IPS DF 4.7 (cell line): ENCODE measurements around the gene KCNQ5.

ENCODE experiments used
- DNase-seq: peaks from one replicate; pipeline ENCODE4 v3.0.0-alpha.2; 2013; ENCODE audit warnings: low spot score; ENCODE audit errors: extremely low read depth

Gene KCNQ5

DNA sequence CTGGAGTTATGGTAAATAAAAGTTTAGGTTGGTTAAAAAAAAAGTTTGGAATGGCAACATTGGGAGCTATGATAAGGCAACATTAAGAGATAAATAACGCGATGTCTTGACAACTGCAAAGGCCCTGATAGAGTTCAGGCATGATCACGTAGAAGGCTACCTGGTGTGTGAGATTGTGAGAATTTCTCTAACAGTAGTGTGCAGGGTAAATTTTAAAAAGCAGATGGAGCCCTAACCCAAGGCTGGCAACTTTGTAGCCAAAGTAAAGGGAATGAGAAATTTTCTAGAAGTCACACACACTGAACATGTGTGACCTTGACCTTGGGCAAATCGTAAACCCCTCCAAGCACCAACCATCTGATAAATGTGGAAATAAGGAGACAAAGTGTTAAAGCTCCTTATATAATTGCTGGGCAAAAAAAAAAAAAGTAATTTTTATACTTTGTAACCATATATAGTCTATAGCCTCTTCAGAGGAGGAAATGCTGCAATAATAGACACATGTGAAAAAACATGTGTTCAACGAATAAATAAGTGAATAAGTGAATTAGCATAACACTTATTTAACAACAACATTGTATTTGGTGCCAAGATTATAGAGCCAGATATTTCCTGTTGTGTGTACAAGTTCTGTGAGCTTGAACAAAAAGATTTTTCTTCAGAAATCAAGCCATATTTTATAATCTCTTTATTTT lies 18.2 kb downstream of the KCNQ5 start:
- no peak for DNase-seq

GRCh38 chr6:72640615-72640930 lies 18.7 kb downstream of the KCNQ5 start:
- no peak for DNase-seq

DNA sequence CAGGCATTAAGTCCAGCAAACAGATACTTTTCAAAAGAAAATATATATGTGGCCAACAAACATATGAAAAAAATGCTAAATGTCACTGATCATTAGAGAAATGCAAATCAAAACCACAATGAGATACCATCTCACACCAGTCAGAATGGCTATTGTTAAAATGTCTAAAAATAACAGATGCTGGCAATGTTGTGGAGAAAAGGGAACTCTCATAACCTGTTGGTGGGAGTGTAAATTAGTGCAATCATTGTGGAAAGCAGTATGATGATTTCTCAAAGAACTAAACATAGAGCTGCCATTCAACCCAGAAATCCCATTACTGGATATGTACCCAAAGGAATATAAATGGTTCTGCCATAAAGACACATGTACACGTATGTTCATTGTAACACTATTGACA lies 20.6 kb downstream of the KCNQ5 start:
- DNase-seq = no peak

- DNase-seq = no peak
These were observed 21.4 kb downstream of the KCNQ5 start for GRCh38 chr6:72643214-72643613.

DNA sequence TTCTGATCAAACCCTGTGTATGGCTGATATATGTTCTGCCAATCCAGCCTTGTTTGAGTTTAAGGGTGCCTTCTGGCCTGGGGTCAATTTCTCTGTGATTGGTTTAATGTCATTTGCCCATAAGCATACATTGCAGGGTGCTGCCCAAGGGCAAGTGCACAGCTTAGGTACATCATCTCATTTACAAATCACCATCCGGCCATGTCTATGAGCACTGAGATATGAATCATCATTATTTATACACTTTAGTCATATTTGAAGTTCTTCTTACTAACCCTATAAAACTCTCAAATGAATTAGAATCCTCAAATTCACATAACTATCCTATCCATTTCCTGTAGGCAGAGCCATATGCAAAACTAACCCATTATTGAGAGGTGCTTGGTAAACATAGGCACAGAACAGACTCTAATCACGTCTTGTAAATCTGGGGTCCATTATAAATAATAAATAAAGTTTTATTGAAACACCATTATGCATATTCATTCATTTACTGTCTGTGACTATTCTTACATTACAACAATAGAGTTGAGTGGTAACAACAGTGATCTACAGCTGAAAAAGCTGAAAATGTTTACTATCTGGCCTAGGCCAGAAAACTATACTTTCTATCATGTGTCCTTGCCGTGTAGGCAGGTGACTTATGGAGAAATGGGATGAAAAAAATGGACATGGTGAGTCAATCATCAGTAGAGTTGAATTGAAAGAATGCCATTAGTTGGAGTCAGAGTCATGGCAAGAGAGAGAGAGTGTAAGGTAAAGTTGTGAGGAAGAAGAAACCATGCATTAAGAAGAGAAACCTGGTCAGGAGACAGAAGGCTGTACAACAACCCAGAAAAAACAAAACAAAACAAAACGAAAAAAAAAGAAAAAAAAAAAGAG lies 25.0 kb downstream of the KCNQ5 start:
- DNase-seq = no peak

- DNase-seq = no peak
These were observed 25.6 kb downstream of the KCNQ5 start for GRCh38 chr6:72647489-72647888.

DNA sequence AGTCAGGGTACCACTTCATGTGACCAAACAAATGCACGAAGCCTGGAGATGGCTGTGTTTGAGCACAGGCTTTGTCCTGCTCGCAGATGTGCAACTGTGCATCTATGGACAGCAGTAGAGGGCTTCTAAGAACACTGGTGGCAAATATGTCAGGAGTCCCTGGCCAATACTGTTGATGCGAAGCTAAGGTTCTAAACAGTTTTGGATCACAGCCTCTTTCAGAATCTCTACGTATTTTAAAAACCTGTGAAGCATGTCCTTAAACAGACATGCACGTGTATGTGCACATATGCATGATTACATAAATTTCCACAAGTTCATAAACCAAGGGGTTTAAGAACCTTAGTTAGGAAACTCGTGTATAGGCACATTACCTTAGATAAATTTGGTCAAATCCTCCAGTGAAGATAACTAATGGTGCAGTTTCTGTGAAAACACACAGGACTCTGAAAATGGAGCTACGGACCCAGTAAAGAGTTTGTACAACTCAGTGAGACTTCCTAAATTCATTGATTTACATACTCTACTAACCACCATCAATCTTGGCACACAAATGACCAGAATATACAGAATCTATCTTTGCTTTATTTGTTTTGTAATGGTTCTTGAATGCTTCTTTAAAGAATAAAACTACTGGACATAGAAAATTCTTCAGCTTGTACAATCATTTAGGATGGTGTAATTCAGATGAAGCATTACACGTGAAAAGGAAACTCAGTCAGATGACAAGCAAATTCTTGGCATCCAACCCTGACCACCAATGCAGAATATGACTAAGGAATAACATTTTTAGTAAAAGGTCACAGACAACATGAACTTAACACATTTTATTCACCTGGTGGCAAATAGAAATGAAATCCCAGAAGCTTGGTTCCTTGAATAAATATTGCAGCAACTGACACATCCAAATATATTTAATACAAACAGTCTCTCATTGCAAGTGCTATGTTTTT lies 27.4 kb downstream of the KCNQ5 start:
- DNase-seq = no peak

DNA sequence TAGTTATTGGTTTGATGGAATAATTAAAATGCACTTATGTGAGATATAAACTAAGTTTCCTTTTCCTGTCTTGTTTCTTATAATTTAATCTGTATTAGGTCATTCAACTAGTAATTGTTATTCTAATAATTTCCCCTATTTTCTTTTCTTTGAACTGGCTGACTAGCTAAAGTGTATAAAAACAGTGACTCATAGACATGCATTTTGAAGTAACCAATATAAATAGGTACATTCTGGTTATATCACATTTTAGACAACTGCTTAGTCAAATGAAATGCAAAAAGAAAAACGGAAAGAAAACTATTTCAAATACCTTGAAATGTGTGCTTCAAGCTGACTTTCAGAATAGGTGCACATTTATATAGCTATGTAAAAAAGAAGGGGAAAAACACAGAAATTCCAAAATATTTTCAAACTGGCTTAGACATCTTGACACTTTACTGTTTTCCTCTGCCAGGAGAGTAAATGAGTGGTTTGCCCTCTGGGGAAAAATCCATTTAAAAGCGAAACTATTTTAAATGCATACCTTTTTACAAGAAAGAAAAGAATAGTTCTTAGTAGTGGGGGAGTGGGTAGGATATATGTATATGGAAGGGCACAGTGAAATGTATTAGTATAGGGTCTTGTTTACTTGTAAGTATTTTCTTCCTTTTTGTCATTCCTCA lies 28.3 kb downstream of the KCNQ5 start:
- DNase-seq = no peak

GRCh38 chr6:72651174-72651573 lies 29.3 kb downstream of the KCNQ5 start:
- DNase-seq = no peak

DNA sequence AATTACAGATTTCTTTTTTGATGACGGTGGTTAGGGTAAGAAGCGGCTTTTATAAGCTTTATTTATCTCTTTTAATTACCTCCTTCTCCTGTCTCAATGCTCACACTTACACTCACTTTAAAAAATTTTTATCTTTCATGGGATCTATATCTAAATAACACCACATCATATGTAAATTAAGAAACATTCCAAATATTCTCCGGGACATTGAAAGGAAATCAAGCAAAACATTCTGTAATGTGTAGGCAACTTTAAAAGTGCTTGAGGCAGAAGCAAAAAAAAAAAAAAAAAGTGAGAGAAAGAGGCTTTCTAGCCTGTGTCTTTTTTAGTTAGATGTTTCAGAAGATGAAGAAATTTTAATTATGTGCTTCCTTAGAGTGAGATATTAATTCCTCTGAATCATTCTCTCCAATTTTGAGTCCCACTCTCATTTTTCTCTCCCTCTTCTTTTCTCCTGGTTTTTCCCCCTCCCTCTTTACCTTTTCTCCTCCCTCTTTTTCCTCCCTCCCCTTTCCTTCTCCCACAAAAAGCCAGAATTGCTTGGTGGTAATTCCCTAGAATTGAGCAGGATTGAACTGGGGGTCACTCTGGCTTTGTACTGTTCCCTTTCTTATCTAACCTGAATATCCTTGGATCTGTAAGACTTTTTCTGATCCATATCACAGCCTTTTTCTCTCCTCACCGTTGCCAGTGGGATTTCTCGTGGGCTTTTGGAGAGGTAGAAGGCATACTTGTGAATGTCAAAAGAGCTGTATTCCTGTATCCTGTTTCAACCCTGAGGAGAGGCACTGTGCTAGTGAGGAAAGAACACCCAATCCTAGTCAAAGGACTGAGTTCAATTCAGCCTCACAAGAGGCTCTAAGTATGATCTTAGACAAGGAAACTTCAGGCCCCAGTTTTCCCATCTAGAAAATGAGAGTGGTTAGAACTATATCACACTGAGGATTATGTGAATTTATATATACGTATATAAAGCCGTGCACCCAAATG lies 30.4 kb downstream of the KCNQ5 start:
- DNase-seq = no peak

DNA sequence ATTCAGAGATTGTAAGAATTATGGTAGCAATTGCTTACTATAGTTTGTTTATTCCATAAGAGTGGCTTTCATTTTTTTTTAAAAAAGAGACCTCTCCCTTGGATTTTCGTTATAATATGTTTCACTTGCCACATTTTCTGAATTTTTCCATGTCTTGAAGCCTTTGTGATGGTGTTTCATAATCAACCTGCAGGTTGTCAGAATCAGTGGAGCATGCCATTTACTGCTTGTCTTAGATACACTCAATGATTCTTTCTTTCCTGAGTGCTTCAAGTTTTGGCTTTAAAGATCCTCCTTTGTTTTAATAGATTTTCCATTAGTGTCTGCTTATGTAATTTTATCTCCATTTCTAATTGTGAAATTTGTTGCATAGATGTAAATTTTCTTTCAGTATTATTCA lies 31.2 kb downstream of the KCNQ5 start:
- no peak for DNase-seq

- DNase-seq = no peak
These were observed 32.3 kb downstream of the KCNQ5 start for GRCh38 chr6:72654071-72654621.

- DNase-seq = no peak
These were observed 35.7 kb downstream of the KCNQ5 start for GRCh38 chr6:72657407-72658197.

GRCh38 chr6:72659754-72660153 lies 37.9 kb downstream of the KCNQ5 start:
- no peak for DNase-seq

GRCh38 chr6:72661411-72661810 lies 39.5 kb downstream of the KCNQ5 start:
- DNase-seq = no peak

DNA sequence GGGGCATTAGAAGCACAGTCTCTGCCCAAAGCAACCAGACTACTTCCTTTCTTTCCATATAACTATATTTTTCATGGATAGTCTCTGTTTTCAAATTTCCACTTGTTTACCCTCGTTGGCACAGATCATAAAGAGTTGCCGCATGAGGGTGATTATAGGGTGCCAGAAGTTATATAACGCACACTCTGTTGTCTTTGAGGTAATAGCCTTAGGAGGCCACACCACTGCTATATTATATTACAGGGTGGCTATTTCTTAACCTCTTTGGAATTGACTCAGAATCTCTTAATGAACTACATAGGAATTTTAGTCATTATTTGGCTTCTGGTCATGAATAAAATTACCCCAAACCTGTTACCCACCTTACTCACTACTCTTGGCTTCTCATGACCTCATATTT lies 43.7 kb downstream of the KCNQ5 start:
- DNase-seq = no peak

GRCh38 chr6:72669324-72669723 lies 47.5 kb downstream of the KCNQ5 start:
- DNase-seq = no peak

DNA sequence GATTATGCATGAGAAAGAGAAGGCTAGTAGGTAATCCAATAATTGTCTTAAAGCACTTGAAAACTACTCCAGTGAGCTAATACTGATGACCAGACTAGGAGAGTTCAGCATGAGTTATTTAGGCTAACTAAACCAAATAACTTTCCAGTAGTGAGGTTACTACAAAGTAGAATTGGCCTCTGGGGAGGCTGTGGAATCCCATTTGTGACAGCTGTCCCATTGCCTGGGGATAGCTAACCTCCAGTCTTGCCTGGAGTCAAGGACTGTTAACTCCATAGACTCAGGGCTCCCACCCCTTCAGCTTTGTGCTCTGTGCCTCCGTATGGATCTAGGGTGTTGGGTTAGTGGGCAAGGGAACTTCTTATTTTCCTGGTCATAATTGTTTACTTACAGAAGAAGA lies 51.0 kb downstream of the KCNQ5 start:
- DNase-seq = no peak

GRCh38 chr6:72674842-72675241 lies 53.0 kb downstream of the KCNQ5 start:
- no peak for DNase-seq
